GDM1 (cell line): ENCODE measurements around the gene SP6.

Experiments
- DNase-seq: peaks from one replicate; lab custom pipeline; 2025; lab: John Stamatoyannopoulos, UW

SP6 gene

DNA sequence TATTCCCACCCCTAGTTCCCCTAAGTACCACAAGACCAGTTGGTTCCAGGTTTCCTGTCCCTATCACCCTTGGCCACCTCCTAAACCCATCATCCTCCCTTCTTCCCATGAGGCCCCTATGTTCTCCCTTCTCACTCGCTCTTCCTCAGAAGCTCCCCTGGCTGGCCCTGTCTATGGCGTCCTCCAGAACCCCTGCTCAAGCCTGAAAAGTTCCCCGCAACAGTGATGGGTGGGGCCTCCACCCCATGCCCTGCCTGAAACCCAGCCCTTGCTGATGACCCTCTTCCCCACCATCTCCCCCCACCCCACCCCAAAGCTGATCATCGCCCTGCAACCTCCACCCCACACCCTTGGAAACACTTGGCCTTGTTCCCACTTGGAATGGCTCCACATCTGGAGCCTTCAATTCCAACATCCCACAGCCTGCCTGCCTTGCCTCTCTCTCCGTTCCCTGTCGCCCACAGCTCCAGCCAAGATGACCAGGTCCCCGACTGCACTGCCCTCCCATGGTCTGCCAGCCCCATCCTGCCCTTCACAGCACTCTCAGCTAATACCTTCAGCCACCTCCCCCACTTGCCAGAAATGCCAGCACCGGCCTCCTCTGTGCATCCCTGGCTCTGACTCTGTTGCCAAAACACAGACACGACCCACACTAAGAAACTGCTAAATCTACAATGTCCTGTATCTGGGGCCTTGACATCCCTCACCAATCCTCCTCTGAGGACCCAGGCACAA is 39.9 kb downstream of the SP6 start:
- no peak for DNase-seq

DNA sequence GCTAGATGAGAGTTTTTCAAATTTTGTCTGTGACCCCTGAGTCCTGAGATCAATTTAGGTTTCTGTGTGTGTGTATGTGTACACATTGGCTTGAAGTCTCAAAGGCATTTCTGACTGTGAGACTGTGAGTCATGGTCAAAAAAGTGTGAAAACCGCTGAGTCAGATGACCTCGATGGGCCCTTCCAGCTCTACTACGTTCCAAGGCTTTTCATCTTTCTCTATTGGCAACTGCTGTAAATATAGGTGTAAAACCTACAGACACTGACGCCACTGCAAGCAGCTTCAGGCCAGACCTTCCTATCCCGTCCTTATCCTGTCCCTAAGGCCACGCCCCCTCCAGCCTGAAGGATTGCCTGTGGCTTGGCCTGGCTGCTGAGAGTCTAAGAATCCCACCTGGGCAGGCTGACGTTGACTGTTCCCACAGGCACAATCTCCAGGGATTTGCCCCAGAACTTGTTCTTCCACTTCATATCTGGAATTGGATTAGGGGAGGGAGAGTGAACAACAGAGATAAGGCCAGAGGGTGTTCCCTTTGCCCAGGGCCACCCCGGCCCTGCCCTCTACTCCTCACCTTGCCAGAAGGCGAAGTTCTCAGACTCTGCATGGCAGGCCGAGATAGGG is 40.7 kb downstream of the SP6 start:
- no peak for DNase-seq

DNA sequence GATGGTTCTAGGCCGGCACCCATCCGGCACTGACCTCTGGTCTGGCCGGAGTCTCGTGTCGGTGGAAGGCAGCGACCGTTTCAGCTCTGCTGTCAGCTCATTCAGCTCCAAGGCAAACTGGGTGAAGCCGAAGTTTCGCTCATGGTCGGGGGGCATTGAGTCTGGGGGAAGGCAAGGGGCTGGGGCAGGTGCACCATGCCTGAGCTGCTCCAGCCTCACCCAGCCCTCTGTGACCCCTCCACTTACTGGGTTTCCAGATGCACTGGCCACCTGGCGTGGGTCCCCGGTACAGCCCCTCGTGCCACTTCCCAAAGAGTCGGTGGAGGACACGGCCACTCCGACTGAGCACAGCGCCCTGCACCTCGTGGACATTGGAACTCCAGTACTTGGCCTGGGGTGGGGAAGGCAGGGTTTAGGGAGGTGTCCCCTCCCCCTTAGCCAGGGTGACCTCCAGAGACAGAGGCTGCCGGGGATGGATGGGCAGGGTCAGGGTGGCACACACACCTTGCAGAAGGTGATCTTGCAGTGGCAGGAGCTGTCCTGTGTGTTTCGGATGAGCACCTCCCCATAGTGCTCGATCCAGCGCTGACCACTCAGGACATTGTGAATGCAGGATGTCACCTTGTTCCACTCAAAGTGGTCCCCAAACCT is 42.0 kb downstream of the SP6 start:
- DNase-seq: no peak

- no peak for DNase-seq
Measured at GRCh38 chr17:47808036-47808829, 42.7 kb downstream of the SP6 start.

- DNase-seq: no peak
Measured at GRCh38 chr17:47807421-47807820, 43.5 kb downstream of the SP6 start.

DNA sequence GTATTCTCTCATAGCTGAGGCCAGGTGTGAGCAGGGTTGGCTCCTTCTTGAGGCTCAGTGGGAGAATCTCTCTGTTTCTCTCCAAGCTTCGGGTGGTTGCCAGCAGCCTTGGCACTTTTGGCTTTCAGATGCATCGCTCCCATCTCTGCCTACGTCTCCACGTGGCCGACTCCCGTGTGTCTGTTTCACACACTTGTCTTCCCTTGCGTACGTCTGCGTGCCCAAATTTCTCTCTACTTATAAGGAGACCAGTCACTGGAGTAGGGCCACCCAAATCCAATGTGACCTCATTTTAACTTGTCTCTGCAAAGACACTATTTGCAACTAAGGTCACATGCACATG is 44.1 kb downstream of the SP6 start:
- DNase-seq: no peak

GRCh38 chr17:47806026-47806912 is 44.7 kb downstream of the SP6 start:
- no peak for DNase-seq

- DNase-seq: no peak
Measured at GRCh38 chr17:47804461-47804860, 46.5 kb downstream of the SP6 start.

DNA sequence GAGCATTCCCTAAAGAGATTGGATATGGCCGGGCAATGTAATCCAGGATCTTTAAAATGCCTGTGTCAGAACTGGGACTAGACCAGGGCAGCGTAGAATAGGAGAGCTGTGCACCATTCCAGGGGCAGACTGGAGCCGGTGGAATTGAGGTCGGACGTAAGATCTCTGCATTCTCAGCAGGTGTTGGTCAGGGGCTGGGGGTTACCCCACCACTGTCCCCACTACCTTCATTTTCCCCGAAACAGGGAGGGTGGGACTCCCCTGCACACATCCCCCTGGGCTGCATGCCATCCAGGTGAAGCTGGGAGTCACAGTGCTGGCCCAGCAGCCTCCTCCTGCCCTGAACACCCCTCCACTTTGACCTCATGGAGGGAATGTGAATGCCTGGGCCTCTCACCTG is 47.2 kb downstream of the SP6 start:
- no peak for DNase-seq

DNA sequence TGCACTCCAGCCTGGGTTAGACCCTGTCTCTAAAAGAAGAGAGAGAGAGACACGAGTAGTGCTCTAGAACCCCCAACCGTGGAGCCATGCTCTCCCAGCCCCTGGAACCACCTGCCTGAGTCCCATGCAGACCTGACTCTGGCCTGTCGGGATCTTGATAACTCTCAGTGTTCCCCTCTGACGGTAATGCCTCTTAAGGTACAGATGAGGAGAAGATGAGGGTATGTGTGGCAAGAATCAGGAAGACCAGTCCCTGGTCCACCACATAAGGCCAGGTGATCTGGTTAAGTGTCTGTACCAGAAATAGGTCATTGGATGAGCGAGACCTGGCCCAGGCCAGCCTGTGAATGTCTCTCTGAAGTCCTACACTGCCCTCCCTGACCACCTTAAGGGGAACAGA is 47.8 kb downstream of the SP6 start:
- DNase-seq: no peak

DNA sequence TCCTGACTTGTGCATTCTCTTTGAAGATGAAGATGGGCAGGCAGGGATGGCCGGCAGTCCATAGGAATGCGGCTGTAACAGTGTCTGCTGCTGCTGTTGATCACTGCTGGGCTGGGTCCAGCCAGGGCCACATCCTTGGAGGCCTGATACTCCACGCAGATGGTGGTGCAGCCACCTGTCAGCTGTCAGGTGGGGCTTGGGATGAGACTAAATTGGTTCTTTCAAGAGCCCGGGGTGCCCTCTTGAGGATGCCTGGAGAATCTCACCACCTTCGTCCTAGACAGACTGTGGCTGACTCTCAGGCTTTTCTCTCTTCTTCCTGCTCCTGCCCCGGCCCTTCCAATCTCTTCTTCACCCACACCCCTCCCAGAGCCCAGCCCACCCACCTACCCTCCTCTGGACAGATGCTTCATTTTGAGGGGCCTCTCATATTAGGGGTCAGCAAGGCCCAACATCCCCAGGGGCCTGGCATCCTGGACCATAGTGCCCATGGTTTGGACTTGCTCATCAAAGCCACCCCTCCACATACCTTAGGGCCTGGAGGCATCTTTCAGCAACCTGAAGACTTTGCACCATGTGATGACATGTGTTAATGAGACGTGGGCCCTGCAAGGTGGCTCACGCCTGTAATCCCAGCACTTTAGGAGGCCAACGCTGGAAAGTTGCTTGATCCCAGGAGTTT is 48.5 kb downstream of the SP6 start:
- no peak for DNase-seq

GRCh38 chr17:47801906-47802305 is 49.1 kb downstream of the SP6 start:
- DNase-seq: no peak

DNA sequence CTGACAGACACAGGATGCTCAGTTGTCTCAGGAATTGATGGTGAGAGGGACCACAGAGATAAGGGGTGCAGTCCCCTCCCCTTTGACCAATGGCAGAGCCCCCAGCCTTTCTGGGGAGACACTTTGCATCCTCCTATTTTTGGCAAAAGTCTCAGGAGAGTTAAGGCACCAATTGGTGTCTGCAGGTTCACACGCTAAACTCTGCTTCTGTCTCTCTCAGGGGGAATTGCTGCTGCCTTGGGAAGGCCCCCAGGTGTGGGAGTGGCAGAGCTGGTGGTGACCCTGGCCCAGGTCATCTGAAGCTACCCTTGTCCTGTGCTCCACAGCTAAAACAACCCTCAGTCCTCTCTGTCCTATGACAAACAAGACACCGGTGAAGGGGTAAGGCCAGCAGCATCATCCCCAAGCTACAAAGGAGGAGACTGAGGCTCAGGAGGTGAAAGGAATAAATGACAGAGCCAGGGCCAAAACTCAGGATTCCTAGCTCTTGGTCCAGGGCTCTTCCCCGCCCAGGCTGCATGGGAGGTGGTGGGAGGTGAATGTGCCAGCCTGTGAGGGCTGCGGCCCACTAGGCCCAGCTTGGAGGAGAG is 49.7 kb downstream of the SP6 start:
- DNase-seq: no peak

GRCh38 chr17:47800686-47801085 is 50.3 kb downstream of the SP6 start:
- DNase-seq: no peak

DNA sequence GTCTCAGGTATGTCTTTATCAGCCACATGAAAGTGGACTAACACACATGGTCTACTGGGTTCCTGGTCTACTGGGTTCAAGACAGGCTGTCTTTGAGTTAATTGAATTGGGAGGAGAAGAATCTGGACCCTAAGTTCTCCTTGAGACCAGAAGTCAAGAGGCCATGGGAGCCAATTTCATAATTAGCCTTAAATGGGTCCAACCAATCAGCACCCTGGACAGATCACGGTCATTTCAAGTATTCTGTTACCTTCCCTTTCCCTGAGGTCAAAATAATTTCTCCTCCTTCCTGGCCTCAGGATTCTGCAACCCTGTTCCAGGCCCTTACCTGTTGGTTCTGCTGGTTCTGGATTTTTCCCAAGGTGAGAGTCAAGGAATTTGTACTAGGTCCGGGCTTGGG is 53.2 kb downstream of the SP6 start:
- no peak for DNase-seq
